A549 (cell line): ENCODE measurements around the gene NME3. TPM values are rescaled to one million over a fixed set of nuclear protein-coding genes. Genes with fewer than 3 reads are reported as not detected.

Source experiments
- ATAC-seq, 2 experiments: fragments of 200-7000 bp in 1 of 2; fragments of >200 bp in 1 of 2; cut with Nextera tagmentation in 1 of 2; cut with Tn5 transposase in 1 of 2; 3 replicates each; pipeline versions ENCODE4 v1.8.0 to v1.9.1; 2018 to 2020; ENCODE audit warnings: mild to moderate bottlenecking in 1 of 2, moderate library complexity in 1 of 2
- CTCF ChIA-PET: fragments of 300-600 bp; sonication (Branson Sonifier 250); formaldehyde crosslinking; extraction: SDS; loops from one replicate; lab custom pipeline; 2021; ENCODE audit warnings: antibody characterized with exemption, inconsistent platforms; lab: Yijun Ruan, JAX
- POLR2A ChIA-PET: fragments of 350-600 bp; formaldehyde crosslinking; extraction: SDS; loops from one replicate; lab custom pipeline; 2021; ENCODE audit warnings: antibody characterized with exemption, inconsistent platforms; lab: Yijun Ruan, JAX
- DNase-seq, 2 experiments: peaks; one replicate each; pipeline versions ENCODE4 v3.0.0 to v3.0.0-alpha.2; 2011 to 2016; ENCODE audit warnings: low read depth in 1 of 2, low spot score in 1 of 2
- FAIRE-seq: peaks from 2 replicates; lab custom pipeline; 2011; peaks lifted over from hg19 to GRCh38; lab: Jason Lieb, UNC
- H3K27ac ChIP-seq, 2 experiments: fragments of >200 bp; sonication (Bioruptor Twin); formaldehyde crosslinking; 3 replicates each; pipeline ENCODE4 v1.5.1; 2016 to 2017
- H3K4me1 ChIP-seq: fragments of >200 bp; sonication (Bioruptor Twin); formaldehyde crosslinking; 3 replicates; pipeline ENCODE4 v1.6.1; 2016
- H3K4me2 ChIP-seq: fragments of >200 bp; sonication (Bioruptor Twin); formaldehyde crosslinking; 3 replicates; pipeline ENCODE4 v1.6.1; 2016
- H3K4me3 ChIP-seq: fragments of >200 bp; sonication (Bioruptor Twin); formaldehyde crosslinking; 3 replicates; pipeline ENCODE4 v1.5.1; 2016
- H3K9me3 ChIP-seq: fragments of >200 bp; sonication (Bioruptor Twin); formaldehyde crosslinking; 3 replicates; pipeline ENCODE4 v1.6.1; 2016
- ATOH8 ChIP-seq: fragments of 250-450 bp; sonication (Bioruptor Pico); IDR thresholded peaks from 2 replicates; pipeline ENCODE4 v1.5.0; 2020; ENCODE audit warnings: low read depth, mild to moderate bottlenecking, moderate library complexity
- CBX2 ChIP-seq: fragments of 200-600 bp; sonication (generic); IDR thresholded peaks from 2 replicates; pipeline ENCODE4 v1.6.1; 2016; ENCODE audit warnings: low read depth, mild to moderate bottlenecking, borderline replicate concordance
- CBX8 ChIP-seq: fragments of 200-600 bp; sonication (generic); IDR thresholded peaks from 2 replicates; pipeline ENCODE4 v1.6.1; 2016
- CHD2 ChIP-seq: fragments of 150-350 bp; IDR thresholded peaks from 2 replicates; pipeline ENCODE4 v1.6.1; 2014; ENCODE audit warnings: low read length; ENCODE audit not compliant: partially characterized antibody
- ESRRA ChIP-seq: fragments of 150-350 bp; IDR thresholded peaks from 2 replicates; pipeline ENCODE4 v1.6.1; 2014; ENCODE audit warnings: mild to moderate bottlenecking, low read length, borderline replicate concordance
- FOSB ChIP-seq: fragments of 250-450 bp; sonication (Bioruptor Pico); IDR thresholded peaks from 2 replicates; pipeline ENCODE4 v1.5.0; 2020; ENCODE audit warnings: mild to moderate bottlenecking, moderate library complexity
- FOXS1 ChIP-seq: fragments of 250-450 bp; sonication (Bioruptor Pico); IDR thresholded peaks from 2 replicates; pipeline ENCODE4 v1.5.0; 2020; ENCODE audit warnings: mild to moderate bottlenecking, moderate library complexity
- HDAC2 ChIP-seq: fragments of 200-600 bp; sonication (generic); IDR thresholded peaks from 2 replicates; pipeline ENCODE4 v1.6.1; 2016
- HES2 ChIP-seq: fragments of >200 bp; sonication (Bioruptor Twin); formaldehyde crosslinking; IDR thresholded peaks from 2 replicates; pipeline ENCODE4 v1.6.1; 2016
- JUN ChIP-seq, 2 experiments: fragments of >200 bp; sonication (Bioruptor Twin); formaldehyde crosslinking; IDR thresholded peaks; 2 replicates in 1 of 2; 3 replicates in 1 of 2; pipeline ENCODE4 v1.6.1; 2016 to 2017
- KDM5A ChIP-seq: fragments of 200-600 bp; sonication (generic); IDR thresholded peaks from 2 replicates; pipeline ENCODE4 v1.6.1; 2016; ENCODE audit warnings: antibody characterized with exemption, mild to moderate bottlenecking
- MAFK ChIP-seq: fragments of 450-650 bp; IDR thresholded peaks from 2 replicates; pipeline ENCODE4 v1.6.1; 2014; ENCODE audit not compliant: partially characterized antibody
- MAZ ChIP-seq: fragments of 150-350 bp; IDR thresholded peaks from 2 replicates; pipeline ENCODE4 v1.6.1; 2014; ENCODE audit warnings: antibody characterized with exemption, low read depth, low read length, borderline replicate concordance
- MYC ChIP-seq: IDR thresholded peaks from 2 replicates; pipeline ENCODE4 v1.6.1; 2012; ENCODE audit warnings: mild to moderate bottlenecking, inconsistent platforms, low read length, improper control_type of control experiment, borderline replicate concordance
- NPAS2 ChIP-seq: fragments of 250-450 bp; sonication (Bioruptor Pico); IDR thresholded peaks from 2 replicates; pipeline ENCODE4 v1.8.0; 2022; ENCODE audit warnings: mild to moderate bottlenecking, moderate library complexity, borderline replicate concordance
- POLR2A ChIP-seq: IDR thresholded peaks from 2 replicates; pipeline ENCODE4 v1.6.1; 2012; ENCODE audit warnings: mild to moderate bottlenecking, low read length
- POLR2AphosphoS2 ChIP-seq: conservative IDR thresholded peaks from 2 replicates; pipeline ENCODE4 v1.6.1; 2012; ENCODE audit warnings: low read length, improper control_type of control experiment, inconsistent platforms
- RAD21 ChIP-seq, 2 experiments: fragments of >200 bp in 1 of 2; sonication (Bioruptor Twin) in 1 of 2; formaldehyde crosslinking in 1 of 2; IDR thresholded peaks in 1 of 2; conservative IDR thresholded peaks in 1 of 2; 2 replicates in 1 of 2; 3 replicates in 1 of 2; pipeline ENCODE4 v1.6.1; 2012 to 2018; ENCODE audit warnings: inconsistent platforms in 1 of 2
- SMC3 ChIP-seq: fragments of >200 bp; sonication (Bioruptor Twin); formaldehyde crosslinking; IDR thresholded peaks from 3 replicates; pipeline ENCODE4 v1.6.1; 2018; ENCODE audit warnings: inconsistent platforms
- SREBF2 ChIP-seq: fragments of 450-650 bp; IDR thresholded peaks from 2 replicates; pipeline ENCODE4 v1.6.1; 2014; ENCODE audit warnings: mild to moderate bottlenecking, moderate library complexity
- TFCP2L1 ChIP-seq: fragments of 250-450 bp; sonication (Bioruptor Pico); IDR thresholded peaks from 2 replicates; pipeline ENCODE4 v1.5.0; 2021; ENCODE audit warnings: mild to moderate bottlenecking
- ZC3H11A ChIP-seq: fragments of 450-650 bp; IDR thresholded peaks from 2 replicates; pipeline ENCODE4 v1.6.1; 2014; ENCODE audit warnings: antibody characterized with exemption, mild to moderate bottlenecking
- ZFP36 ChIP-seq: fragments of 450-650 bp; IDR thresholded peaks from 2 replicates; pipeline ENCODE4 v1.6.1; 2014; ENCODE audit warnings: borderline replicate concordance; ENCODE audit not compliant: partially characterized antibody
- ZSCAN20 ChIP-seq: fragments of 250-450 bp; sonication (Bioruptor Pico); IDR thresholded peaks from 2 replicates; pipeline ENCODE4 v1.8.0; 2022; ENCODE audit warnings: mild to moderate bottlenecking, moderate library complexity
- WGBS: methylation state at CpG from one replicate; pipeline ENCODE4 v1.1.6; 2017; ENCODE audit errors: missing lambda C conversion rate; 5-methylcytosine and 5-hydroxymethylcytosine counted together
- polyA plus RNA-seq, 4 experiments: library from polyadenylated mRNA; depleted of rRNA in 3 of 4; stranded (reverse); fragments of >200 nt; fragmentation: RNase III in 1 of 4; extraction: RNeasy Plus Mini Kit Qiagen cat#74134 plus additional on column Dnase treatment in 1 of 4; gene quantifications; 2 replicates in 3 of 4; 3 replicates in 1 of 4; pipeline ENCODE4 v1.2.3, GENCODE V29; 2011 to 2017
- TF ChIP-seq, protein P1 (sequence below): fragments of 200-600 bp; sonication (generic); IDR thresholded peaks from 2 replicates; pipeline ENCODE4 v1.6.1; 2016; ENCODE audit warnings: antibody characterized with exemption, mild to moderate bottlenecking, moderate library complexity
- TF ChIP-seq, protein P2 (sequence below): IDR thresholded peaks from 2 replicates; pipeline ENCODE4 v1.6.1; 2012; ENCODE audit warnings: low read depth, borderline replicate concordance
- TF ChIP-seq, protein P3 (sequence below): fragments of 250-450 bp; sonication (Bioruptor Pico); IDR thresholded peaks from 2 replicates; pipeline ENCODE4 v1.5.0; 2021; ENCODE audit warnings: mild to moderate bottlenecking, moderate library complexity, borderline replicate concordance
- TF ChIP-seq, protein P4 (sequence below): fragments of 450-650 bp; IDR thresholded peaks from 2 replicates; pipeline ENCODE4 v1.6.1; 2014; ENCODE audit warnings: antibody characterized with exemption

The NME3 gene
- polyA plus RNA-seq, 2 of the 4 experiments (the other 2 are of a cell fraction): 15.2 to 49.9 TPM

DNA sequence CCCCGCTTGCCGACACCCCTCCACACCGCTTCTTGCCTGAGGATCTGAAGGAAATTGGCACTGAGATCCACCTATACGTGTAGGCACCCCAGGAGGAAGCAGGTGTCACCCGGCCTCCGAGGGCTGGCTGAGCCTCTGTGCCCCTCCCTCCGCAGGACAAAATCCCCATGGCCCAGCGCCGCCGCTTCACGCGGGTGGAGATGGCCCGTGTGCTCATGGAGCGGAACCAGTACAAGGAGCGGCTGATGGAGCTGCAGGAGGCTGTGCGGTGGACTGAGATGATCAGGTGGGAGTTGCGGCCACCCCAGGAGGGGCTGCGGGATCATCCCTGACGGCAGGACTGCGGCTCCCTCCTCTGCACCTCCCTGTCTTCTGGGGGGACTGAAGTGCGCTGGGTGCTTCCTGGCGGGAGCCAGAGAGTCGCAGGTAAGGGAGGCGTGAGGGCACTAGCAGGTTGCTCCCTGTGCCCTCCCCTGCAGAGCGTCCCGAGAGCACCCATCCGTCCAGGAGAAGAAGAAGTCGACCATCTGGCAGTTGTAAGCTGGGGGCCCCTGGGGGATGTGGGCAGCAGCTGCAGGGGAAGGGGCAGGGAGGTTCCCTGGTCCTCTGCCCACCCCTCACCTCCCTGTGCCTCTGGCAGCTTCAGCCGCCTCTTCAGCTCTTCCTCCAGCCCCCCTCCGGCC, 9.0 kb downstream of the NME3 start (continued):
- TF ChIP-seq, protein P1, sequence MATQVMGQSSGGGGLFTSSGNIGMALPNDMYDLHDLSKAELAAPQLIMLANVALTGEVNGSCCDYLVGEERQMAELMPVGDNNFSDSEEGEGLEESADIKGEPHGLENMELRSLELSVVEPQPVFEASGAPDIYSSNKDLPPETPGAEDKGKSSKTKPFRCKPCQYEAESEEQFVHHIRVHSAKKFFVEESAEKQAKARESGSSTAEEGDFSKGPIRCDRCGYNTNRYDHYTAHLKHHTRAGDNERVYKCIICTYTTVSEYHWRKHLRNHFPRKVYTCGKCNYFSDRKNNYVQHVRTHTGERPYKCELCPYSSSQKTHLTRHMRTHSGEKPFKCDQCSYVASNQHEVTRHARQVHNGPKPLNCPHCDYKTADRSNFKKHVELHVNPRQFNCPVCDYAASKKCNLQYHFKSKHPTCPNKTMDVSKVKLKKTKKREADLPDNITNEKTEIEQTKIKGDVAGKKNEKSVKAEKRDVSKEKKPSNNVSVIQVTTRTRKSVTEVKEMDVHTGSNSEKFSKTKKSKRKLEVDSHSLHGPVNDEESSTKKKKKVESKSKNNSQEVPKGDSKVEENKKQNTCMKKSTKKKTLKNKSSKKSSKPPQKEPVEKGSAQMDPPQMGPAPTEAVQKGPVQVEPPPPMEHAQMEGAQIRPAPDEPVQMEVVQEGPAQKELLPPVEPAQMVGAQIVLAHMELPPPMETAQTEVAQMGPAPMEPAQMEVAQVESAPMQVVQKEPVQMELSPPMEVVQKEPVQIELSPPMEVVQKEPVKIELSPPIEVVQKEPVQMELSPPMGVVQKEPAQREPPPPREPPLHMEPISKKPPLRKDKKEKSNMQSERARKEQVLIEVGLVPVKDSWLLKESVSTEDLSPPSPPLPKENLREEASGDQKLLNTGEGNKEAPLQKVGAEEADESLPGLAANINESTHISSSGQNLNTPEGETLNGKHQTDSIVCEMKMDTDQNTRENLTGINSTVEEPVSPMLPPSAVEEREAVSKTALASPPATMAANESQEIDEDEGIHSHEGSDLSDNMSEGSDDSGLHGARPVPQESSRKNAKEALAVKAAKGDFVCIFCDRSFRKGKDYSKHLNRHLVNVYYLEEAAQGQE: no peak
- no peak for TF ChIP-seq JUN (IDR thresholded peaks at IDR 0.05)
- no peak for TF ChIP-seq ESRRA

DNA sequence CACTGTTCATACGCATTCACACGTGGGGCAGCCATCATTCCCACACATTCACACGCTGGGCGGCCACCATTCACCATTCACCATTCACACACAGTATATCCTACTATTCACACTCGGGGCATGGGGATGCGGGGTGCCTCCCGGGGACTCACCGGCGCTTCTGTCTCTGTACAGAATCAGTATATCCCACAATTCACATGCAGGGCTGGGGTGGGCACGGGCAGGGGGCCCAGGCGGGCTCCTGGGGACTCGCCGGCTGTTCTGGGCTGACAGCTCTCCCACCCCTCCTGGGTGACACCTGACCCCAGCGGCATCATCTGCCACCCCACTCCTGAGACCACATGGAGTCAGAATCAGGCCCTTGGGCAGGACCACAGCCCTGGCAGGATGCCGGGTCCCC, 9.6 kb downstream of the NME3 start:
- no peaks in the 10 kb centered on the region for H3K4me1 ChIP-seq
- no peak overlapping the region for H3K4me2 ChIP-seq
- H3K9me3 ChIP-seq: no peaks in the 10 kb centered on the region
- FAIRE-seq (no peak), DNase-seq (no peak), ATAC-seq (no peak)
- WGBS: 93% methylated on average over 10 of the region's 15 CpGs
- H3K4me3 ChIP-seq: no peak overlapping the region
- ChIA-PET POLR2A (no interaction called here), CTCF (interaction anchor here (1.3 kb wide), 1 partner anchor 12 kb away, joined by 3 read pairs; no protein-coding TSS in a partner anchor)
- TF ChIP-seq ZFP36 (no peak), ZC3H11A (no peak), SMC3 (no peak), MAZ (no peak), TFCP2L1 (CRISPR knock-in tag) (no peak), CBX2 (no peak), HES2 (no peak), NPAS2 (no peak), HDAC2 (no peak), RAD21 (conservative IDR thresholded peaks at IDR 0.05 in 1 of 2, IDR thresholded peaks at IDR 0.05 in 1 of 2) (no peak), KDM5A (no peak)
- TF ChIP-seq, protein P2, sequence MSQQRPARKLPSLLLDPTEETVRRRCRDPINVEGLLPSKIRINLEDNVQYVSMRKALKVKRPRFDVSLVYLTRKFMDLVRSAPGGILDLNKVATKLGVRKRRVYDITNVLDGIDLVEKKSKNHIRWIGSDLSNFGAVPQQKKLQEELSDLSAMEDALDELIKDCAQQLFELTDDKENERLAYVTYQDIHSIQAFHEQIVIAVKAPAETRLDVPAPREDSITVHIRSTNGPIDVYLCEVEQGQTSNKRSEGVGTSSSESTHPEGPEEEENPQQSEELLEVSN: no peak
- TF ChIP-seq, protein P3, sequence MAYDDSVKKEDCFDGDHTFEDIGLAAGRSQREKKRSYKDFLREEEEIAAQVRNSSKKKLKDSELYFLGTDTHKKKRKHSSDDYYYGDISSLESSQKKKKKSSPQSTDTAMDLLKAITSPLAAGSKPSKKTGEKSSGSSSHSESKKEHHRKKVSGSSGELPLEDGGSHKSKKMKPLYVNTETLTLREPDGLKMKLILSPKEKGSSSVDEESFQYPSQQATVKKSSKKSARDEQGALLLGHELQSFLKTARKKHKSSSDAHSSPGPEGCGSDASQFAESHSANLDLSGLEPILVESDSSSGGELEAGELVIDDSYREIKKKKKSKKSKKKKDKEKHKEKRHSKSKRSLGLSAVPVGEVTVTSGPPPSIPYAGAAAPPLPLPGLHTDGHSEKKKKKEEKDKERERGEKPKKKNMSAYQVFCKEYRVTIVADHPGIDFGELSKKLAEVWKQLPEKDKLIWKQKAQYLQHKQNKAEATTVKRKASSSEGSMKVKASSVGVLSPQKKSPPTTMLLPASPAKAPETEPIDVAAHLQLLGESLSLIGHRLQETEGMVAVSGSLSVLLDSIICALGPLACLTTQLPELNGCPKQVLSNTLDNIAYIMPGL: no peak
- no peak overlapping the region for H3K27ac ChIP-seq

- no peak overlapping the region for H3K4me2 ChIP-seq
- ChIA-PET POLR2A (no interaction called here), CTCF (interaction anchor here (0.8 to 1.6 kb wide), 6 partner anchors 8 to 151 kb away, joined by 3 to 6 read pairs (median 4); partner anchors contain the start of genes MAPK8IP3 and NME3)
- H3K27ac ChIP-seq: no peak overlapping the region
- FAIRE-seq: no peak
- DNase-seq: no peak
- no peaks in the 10 kb centered on the region for H3K4me1 ChIP-seq
- 93% methylated on average over 15 of the region's 15 CpGs for WGBS
- no peaks in the 10 kb centered on the region for H3K9me3 ChIP-seq
- ATAC-seq: no peak
- H3K4me3 ChIP-seq: no peak overlapping the region
- TF ChIP-seq POLR2AphosphoS2 (no peak), CHD2 (no peak), SMC3 (no peak), CBX8 (no peak), MAFK (no peak), MYC (no peak), POLR2A (no peak), FOSB (CRISPR knock-in tag) (no peak), ATOH8 (CRISPR knock-in tag) (no peak), SREBF2 (no peak), ZSCAN20 (no peak), JUN (IDR thresholded peaks at IDR 0.05) (no peak), FOXS1 (no peak)
- TF ChIP-seq, protein P4, sequence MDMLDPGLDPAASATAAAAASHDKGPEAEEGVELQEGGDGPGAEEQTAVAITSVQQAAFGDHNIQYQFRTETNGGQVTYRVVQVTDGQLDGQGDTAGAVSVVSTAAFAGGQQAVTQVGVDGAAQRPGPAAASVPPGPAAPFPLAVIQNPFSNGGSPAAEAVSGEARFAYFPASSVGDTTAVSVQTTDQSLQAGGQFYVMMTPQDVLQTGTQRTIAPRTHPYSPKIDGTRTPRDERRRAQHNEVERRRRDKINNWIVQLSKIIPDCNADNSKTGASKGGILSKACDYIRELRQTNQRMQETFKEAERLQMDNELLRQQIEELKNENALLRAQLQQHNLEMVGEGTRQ: no peak
Observed at GRCh38 chr16:1760911-1761310, 10.4 kb downstream of the NME3 start.
